Neural crest cell (in vitro differentiated cells): ENCODE measurements around the gene ZNF574. TPM values are rescaled to one million over a fixed set of nuclear protein-coding genes. Genes with fewer than 3 reads are reported as not detected.

Experiments used
- DNase-seq: peaks from one replicate; pipeline ENCODE4 v3.0.0; 2021; ENCODE audit warnings: low read depth, mixed read lengths, low spot score
- H3K27ac Mint-ChIP-seq: one replicate; pipeline ENCODE4 v1.8.0; 2021; ENCODE audit warnings: mild to moderate bottlenecking, mixed read lengths; ENCODE audit not compliant: unreplicated experiment
- H3K27me3 Mint-ChIP-seq: 2 replicates; pipeline ENCODE4 v1.8.0; 2021; ENCODE audit warnings: low read depth, mild to moderate bottlenecking, mixed read lengths
- H3K36me3 Mint-ChIP-seq: 2 replicates; pipeline ENCODE4 v1.8.0; 2021; ENCODE audit warnings: low read depth, mild to moderate bottlenecking, mixed read lengths
- H3K4me1 Mint-ChIP-seq: 2 replicates; pipeline ENCODE4 v1.8.0; 2021; ENCODE audit warnings: mixed read lengths
- H3K4me3 Mint-ChIP-seq: one replicate; pipeline ENCODE4 v1.8.0; 2021; ENCODE audit warnings: mild to moderate bottlenecking, mixed read lengths
- H3K9me3 Mint-ChIP-seq: 2 replicates; pipeline ENCODE4 v1.8.0; 2021; ENCODE audit warnings: mixed read lengths
- total RNA-seq: library from RNA; stranded (reverse); gene quantifications from 2 replicates; pipeline ENCODE4 v1.2.1, GENCODE V29; 2021
- TF ChIP-seq, protein P1 (sequence below): fragments of 200-600 bp; sonication (generic); conservative IDR thresholded peaks from 2 replicates; pipeline ENCODE4 v1.5.0; 2021; ENCODE audit warnings: antibody characterized with exemption, mild to moderate bottlenecking

ZNF574 gene
- total RNA-seq, 1 donor from 2014 or later, result 26.0 TPM

DNA sequence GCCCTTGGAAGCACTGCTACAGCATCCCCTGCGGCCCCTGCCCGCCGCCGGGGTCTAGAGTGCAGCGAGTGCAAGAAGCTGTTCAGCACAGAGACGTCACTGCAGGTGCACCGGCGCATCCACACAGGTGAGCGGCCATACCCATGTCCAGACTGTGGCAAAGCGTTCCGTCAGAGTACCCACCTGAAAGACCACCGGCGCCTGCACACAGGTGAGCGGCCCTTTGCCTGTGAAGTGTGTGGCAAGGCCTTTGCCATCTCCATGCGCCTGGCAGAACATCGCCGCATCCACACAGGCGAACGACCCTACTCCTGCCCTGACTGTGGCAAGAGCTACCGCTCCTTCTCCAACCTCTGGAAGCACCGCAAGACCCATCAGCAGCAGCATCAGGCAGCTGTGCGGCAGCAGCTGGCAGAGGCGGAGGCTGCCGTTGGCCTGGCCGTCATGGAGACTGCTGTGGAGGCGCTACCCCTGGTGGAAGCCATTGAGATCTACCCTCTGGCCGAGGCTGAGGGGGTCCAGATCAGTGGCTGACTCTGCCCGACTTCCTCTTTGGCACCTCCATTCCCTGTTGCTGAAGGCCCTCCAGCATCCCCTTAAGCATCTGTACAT is 4.9 kb downstream of the ZNF574 start:
- TF ChIP-seq, protein P1, sequence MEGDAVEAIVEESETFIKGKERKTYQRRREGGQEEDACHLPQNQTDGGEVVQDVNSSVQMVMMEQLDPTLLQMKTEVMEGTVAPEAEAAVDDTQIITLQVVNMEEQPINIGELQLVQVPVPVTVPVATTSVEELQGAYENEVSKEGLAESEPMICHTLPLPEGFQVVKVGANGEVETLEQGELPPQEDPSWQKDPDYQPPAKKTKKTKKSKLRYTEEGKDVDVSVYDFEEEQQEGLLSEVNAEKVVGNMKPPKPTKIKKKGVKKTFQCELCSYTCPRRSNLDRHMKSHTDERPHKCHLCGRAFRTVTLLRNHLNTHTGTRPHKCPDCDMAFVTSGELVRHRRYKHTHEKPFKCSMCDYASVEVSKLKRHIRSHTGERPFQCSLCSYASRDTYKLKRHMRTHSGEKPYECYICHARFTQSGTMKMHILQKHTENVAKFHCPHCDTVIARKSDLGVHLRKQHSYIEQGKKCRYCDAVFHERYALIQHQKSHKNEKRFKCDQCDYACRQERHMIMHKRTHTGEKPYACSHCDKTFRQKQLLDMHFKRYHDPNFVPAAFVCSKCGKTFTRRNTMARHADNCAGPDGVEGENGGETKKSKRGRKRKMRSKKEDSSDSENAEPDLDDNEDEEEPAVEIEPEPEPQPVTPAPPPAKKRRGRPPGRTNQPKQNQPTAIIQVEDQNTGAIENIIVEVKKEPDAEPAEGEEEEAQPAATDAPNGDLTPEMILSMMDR, result no peak
- peaks cover 30% of the 10 kb centered on the region for H3K4me1 Mint-ChIP-seq
- H3K27ac Mint-ChIP-seq, result no peak overlapping the region
- no peaks in the 10 kb centered on the region for H3K27me3 Mint-ChIP-seq
- H3K36me3 Mint-ChIP-seq, result peaks cover 15% of the 10 kb centered on the region
- H3K4me3 Mint-ChIP-seq, result peak overlapping the region; percentile 78
- no peak for DNase-seq
- H3K9me3 Mint-ChIP-seq, result no peaks in the 10 kb centered on the region

DNA sequence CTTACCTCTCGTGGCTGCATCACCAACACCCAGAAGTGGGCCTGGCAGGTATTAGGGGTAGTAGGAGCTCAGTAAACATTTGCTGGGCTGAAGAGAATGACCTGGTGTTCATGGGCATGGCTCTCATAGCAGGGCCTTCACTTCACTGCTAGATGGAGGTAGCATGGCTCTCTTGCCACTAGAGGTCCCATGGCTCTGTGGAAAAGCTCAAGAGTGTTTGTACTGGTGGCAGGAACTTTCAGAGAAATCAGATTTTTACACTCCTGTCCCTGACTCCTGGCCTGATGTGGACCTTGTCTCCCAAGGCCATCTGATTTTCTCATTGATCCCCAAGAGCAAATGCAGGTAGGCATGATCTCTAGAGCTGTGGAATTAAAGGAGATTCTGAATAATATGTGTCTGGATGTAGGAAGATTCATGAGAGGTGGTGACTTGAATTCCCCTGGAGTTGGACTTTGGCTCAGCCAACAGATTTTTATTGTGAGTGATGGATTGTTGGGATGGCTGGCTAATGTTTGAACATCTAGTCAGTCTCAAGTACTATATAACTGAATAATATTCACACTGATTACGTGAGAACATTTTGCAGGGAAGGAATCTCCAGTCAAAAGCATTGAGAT is 5.7 kb downstream of the ZNF574 start:
- Mint-ChIP-seq H3K4me3 (peak overlapping the region; percentile 78), H3K27ac (no peak overlapping the region), H3K36me3 (peaks cover 15% of the 10 kb centered on the region), H3K9me3 (no peaks in the 10 kb centered on the region), H3K27me3 (no peaks in the 10 kb centered on the region), H3K4me1 (peaks cover 28% of the 10 kb centered on the region)
- no peak for DNase-seq
- TF ChIP-seq, protein P1, result peak; percentile 53

DNA sequence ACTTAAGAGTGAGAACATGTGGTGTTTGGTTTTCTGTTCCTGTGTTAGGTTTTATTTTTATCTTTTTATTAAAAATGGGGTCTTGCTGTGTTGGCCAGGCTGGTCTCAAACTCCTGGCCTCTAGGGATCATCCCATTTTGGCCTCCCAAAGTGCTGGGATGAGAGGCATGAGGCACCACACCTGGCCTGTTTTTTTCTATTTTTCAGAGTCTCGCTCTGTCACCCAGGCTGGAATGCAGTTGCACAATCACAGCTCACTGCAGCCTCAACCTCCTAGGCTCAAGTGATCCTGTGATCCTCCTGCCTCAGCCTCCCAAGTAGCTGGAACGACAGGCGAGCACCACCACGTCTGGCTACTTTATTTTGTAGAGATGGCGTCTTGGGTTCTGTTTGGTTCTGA is 7.6 kb downstream of the ZNF574 start:
- TF ChIP-seq, protein P1, result no peak
- H3K27ac Mint-ChIP-seq, result no peak overlapping the region
- H3K9me3 Mint-ChIP-seq, result no peaks in the 10 kb centered on the region
- peaks cover 13% of the 10 kb centered on the region for H3K36me3 Mint-ChIP-seq
- DNase-seq, result no peak
- no peak overlapping the region for H3K4me3 Mint-ChIP-seq
- H3K4me1 Mint-ChIP-seq, result peaks cover 16% of the 10 kb centered on the region
- H3K27me3 Mint-ChIP-seq, result no peaks in the 10 kb centered on the region

DNA sequence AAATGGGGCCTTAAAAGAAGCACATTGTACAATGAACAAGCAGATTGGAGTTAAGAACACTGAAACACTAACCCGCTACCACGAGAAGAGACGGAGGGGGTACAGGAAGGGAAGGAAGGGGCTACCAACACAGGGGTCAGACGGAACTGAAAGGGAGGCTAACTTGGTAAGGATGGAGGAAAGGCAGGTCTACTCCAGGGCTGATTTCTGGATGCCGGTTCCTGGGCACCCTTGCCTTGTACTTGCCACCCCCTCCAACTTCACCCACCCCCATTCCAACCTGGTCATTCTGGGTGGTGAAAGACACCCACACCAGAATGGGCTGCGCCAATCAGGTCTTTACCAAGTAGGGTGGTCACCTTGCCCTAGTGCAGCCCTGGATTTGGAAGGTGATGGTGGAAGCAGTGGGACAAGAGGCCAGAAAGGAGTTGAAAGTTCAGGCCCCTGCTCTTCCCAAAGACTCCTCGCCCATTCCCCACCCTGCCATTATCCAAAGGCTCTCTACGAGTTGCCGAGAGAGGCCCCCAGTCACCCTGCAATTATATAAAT is 10.3 kb downstream of the ZNF574 start:
- no peaks in the 10 kb centered on the region for H3K27me3 Mint-ChIP-seq
- H3K36me3 Mint-ChIP-seq, result peaks cover 11% of the 10 kb centered on the region
- peaks cover 15% of the 10 kb centered on the region for H3K4me1 Mint-ChIP-seq
- peak overlapping the region; percentile 50 for H3K27ac Mint-ChIP-seq
- TF ChIP-seq, protein P1, result no peak
- DNase-seq, result no peak
- no peak overlapping the region for H3K4me3 Mint-ChIP-seq
- H3K9me3 Mint-ChIP-seq, result no peaks in the 10 kb centered on the region

DNA sequence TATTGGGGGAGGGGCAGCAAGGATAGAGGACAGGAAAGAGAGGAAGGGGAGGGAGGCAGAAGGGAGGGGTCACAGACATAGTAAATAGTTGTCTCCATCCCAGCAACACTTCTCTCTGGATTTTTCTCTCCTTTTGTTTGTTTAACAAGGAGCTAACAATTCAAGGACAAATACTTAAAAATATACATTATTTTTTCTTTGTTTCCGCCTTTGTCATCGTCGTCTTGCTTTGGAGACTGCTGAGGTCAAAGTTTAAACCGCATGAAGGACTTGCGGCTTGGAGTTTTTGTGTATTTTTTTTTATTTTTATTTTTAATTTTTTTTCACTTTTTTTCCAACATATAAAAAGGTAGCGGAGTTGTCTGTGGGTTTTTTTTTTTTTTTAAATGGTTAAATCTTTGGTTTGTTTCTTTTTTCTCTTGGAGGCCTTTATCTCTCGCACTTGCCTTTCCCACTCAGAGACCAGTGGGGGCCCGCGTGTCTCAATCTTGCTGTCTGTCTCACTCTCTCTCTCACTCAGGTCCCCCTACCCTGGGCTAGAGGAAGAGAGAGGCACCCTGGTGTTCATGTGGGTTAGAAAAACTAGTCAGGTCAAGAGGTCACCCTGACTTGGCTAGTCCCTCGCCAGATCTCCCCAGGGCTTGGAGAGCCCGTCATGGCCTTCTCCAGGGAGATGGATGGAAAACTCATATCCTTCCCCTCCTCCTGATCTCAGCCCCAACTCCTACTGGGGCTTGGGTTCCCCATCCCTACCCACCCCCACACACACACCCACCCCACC is 11.0 kb downstream of the ZNF574 start:
- TF ChIP-seq, protein P1, result no peak
- no peak overlapping the region for H3K4me3 Mint-ChIP-seq
- no peaks in the 10 kb centered on the region for H3K27me3 Mint-ChIP-seq
- no peaks in the 10 kb centered on the region for H3K9me3 Mint-ChIP-seq
- H3K4me1 Mint-ChIP-seq, result peaks cover 10% of the 10 kb centered on the region
- no peak for DNase-seq
- H3K27ac Mint-ChIP-seq, result peak overlapping the region; percentile 50
- H3K36me3 Mint-ChIP-seq, result peaks cover 4% of the 10 kb centered on the region
